Measurements from ENCODE around the gene PNMA8A.

DNA sequence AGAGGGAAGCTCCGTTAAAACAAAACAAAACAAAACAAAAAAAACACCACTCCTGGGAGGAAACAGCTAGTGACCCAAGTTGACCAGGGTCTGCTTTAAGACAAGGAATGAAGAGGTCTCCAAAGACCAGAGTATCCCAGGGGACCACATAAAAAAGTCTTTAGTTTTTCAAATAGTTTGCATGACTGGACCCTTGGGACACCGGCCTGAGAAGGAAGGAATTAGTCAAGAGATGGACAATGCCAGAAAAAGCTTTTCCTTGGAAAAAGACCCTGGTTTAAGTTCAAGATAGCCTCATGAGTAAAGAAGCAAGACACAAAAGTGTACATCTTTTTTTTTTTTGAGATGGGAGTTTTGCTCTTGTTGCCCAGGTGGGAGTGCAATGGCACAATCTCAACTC is 36.8 kb upstream of the PNMA8A start:
- TF ChIP-seq EP300 (IDR thresholded peaks at IDR 0.05; ENCODE audit: borderline replicate concordance in 1 of 2, low read depth in 2 of 2, low read length in 2 of 2): no peak
- TF ChIP-seq BCL11A (IDR thresholded peaks at IDR 0.05; ENCODE audit: low read depth in 2 of 2, low read length in 2 of 2): no peak
- TF ChIP-seq RAD21 (IDR thresholded peaks at IDR 0.05 in 1 of 2, conservative IDR thresholded peaks at IDR 0.05 in 1 of 2; ENCODE audit: low read depth in 2 of 2, low read length in 2 of 2): no peak
- TF ChIP-seq, protein P1, sequence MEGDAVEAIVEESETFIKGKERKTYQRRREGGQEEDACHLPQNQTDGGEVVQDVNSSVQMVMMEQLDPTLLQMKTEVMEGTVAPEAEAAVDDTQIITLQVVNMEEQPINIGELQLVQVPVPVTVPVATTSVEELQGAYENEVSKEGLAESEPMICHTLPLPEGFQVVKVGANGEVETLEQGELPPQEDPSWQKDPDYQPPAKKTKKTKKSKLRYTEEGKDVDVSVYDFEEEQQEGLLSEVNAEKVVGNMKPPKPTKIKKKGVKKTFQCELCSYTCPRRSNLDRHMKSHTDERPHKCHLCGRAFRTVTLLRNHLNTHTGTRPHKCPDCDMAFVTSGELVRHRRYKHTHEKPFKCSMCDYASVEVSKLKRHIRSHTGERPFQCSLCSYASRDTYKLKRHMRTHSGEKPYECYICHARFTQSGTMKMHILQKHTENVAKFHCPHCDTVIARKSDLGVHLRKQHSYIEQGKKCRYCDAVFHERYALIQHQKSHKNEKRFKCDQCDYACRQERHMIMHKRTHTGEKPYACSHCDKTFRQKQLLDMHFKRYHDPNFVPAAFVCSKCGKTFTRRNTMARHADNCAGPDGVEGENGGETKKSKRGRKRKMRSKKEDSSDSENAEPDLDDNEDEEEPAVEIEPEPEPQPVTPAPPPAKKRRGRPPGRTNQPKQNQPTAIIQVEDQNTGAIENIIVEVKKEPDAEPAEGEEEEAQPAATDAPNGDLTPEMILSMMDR (IDR thresholded peaks at IDR 0.05; ENCODE audit: control extremely low read depth in 1 of 3, insufficient read depth in 1 of 3, low read depth in 1 of 3, low read length in 3 of 3): no peak

All from H1 (cell line).